ENCODE results near the gene ROBO1. TPM values are rescaled to one million over a fixed set of nuclear protein-coding genes. Genes with fewer than 3 reads are reported as not detected.

The ROBO1 gene
- polyA plus RNA-seq, 1 donor: 16.2 TPM

- Histone ChIP-seq H3K27me3 (ENCODE audit: control insufficient read depth, insufficient read depth, low read length) (no peaks in the 10 kb centered on the region), H3K9me3 (ENCODE audit: control insufficient read depth, low read depth, low read length) (no peaks in the 10 kb centered on the region), H3K4me1 (ENCODE audit: control insufficient read depth, insufficient read depth, low read length) (no peaks in the 10 kb centered on the region)
These were observed 789.8 kb downstream of the ROBO1 start for GRCh38 chr3:78978037-78978436.

GRCh38 chr3:78977073-78977472 lies 790.7 kb downstream of the ROBO1 start:
- Histone ChIP-seq H3K27ac (ENCODE audit: low read length) (no peak overlapping the region), H3K9me3 (ENCODE audit: control insufficient read depth, low read depth, low read length) (no peaks in the 10 kb centered on the region), H3K4me1 (ENCODE audit: control insufficient read depth, insufficient read depth, low read length) (no peaks in the 10 kb centered on the region), H3K4me3 (ENCODE audit: low read length) (no peak overlapping the region), H3K27me3 (ENCODE audit: control insufficient read depth, insufficient read depth, low read length) (no peaks in the 10 kb centered on the region), H3K36me3 (ENCODE audit: control insufficient read depth, insufficient read depth, low read length) (no peaks in the 10 kb centered on the region)
- DNase-seq: no peak

More at GRCh38 chr3:78978037-78978436, 789.8 kb downstream of the ROBO1 start:
- DNase-seq: no peak
- Histone ChIP-seq H3K4me3 (ENCODE audit: low read length) (no peak overlapping the region), H3K36me3 (ENCODE audit: control insufficient read depth, insufficient read depth, low read length) (no peaks in the 10 kb centered on the region), H3K27ac (ENCODE audit: low read length) (no peak overlapping the region)

GRCh38 chr3:78976200-78976599 lies 791.6 kb downstream of the ROBO1 start:
- no CpG with 5 or more reads among the region's 3 CpGs for WGBS (ENCODE audit: insufficient coverage, low lambda C conversion rate)
- Histone ChIP-seq H3K27me3 (ENCODE audit: control insufficient read depth, insufficient read depth, low read length) (no peaks in the 10 kb centered on the region), H3K4me3 (ENCODE audit: low read length) (no peak overlapping the region), H3K9me3 (ENCODE audit: control insufficient read depth, low read depth, low read length) (no peaks in the 10 kb centered on the region), H3K27ac (ENCODE audit: low read length) (no peak overlapping the region), H3K36me3 (ENCODE audit: control insufficient read depth, insufficient read depth, low read length) (no peaks in the 10 kb centered on the region), H3K4me1 (ENCODE audit: control insufficient read depth, insufficient read depth, low read length) (no peaks in the 10 kb centered on the region)
- DNase-seq: no peak

DNA sequence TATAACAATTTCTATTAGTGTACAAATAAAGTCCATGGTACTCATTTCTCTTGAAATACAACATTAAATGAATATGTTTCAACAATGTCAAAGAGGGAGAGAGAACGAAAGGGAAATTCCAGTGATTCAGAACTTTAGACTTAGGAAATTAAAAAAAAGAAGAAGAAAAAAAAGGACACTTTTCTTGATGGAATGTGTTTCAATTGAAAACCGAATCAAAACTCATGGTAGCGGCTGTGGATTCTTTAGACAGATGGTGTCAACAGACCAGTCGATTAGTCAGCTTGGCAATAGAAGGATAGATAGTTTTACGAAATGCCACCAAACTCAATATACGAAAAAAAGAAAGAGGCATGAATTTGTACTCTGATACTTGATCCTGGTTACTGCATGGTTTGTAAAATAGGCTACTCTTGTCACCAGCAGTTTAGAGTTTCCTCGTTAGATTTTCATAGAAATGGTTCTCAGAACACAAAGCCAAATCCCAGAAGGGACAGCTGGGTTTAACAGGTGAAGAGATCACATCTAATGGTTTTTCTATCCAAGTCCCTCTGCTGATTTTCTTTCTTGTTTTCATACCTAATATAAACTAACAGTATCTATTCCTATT lies 793.5 kb downstream of the ROBO1 start:
- Histone ChIP-seq H3K27ac (ENCODE audit: low read length) (no peak overlapping the region), H3K36me3 (ENCODE audit: control insufficient read depth, insufficient read depth, low read length) (no peaks in the 10 kb centered on the region), H3K9me3 (ENCODE audit: control insufficient read depth, low read depth, low read length) (no peaks in the 10 kb centered on the region), H3K4me1 (ENCODE audit: control insufficient read depth, insufficient read depth, low read length) (no peaks in the 10 kb centered on the region), H3K27me3 (ENCODE audit: control insufficient read depth, insufficient read depth, low read length) (no peaks in the 10 kb centered on the region), H3K4me3 (ENCODE audit: low read length) (no peak overlapping the region)
- 93% methylated on average over 3 of the region's 7 CpGs for whole genome bisulfite sequencing (ENCODE audit: insufficient coverage, low lambda C conversion rate)
- no peak for DNase-seq

DNA sequence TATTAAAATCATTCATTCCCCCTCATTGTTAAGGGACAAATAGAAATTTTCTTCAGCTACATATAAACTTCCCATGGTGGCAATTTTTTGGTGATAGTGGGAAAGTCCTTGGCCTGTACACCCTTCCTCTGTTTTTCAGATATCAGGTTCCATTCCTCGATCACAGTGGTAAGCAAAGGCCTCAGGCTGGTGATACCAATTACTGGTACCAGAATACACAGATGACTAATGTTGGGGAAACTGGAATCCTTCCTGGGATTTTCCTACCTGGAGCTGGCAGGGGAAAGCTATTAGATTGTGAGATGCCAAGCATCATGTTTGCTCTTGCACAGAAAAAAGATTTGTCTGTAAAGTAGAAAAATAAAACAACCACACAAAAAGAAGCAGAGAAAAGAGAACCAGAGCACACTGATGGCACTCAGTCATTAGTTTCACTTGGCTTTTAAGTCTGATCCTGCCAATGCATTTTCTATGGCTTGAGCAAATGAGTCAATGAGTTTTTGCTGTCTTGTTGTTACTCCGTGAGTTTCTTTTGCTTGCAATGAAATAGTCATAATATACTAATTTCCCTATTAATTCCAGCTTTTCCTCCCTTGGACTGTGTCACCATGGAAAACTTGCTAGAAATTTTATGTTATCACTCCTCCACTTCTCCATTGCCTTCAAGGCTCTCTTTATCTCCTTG lies 795.0 kb downstream of the ROBO1 start:
- Histone ChIP-seq H3K4me3 (ENCODE audit: low read length) (no peak overlapping the region), H3K27me3 (ENCODE audit: control insufficient read depth, insufficient read depth, low read length) (no peaks in the 10 kb centered on the region), H3K9me3 (ENCODE audit: control insufficient read depth, low read depth, low read length) (no peaks in the 10 kb centered on the region), H3K4me1 (ENCODE audit: control insufficient read depth, insufficient read depth, low read length) (no peaks in the 10 kb centered on the region), H3K27ac (ENCODE audit: low read length) (no peak overlapping the region), H3K36me3 (ENCODE audit: control insufficient read depth, insufficient read depth, low read length) (no peaks in the 10 kb centered on the region)
- 67% methylated on average over 1 of the region's 2 CpGs for WGBS (ENCODE audit: insufficient coverage, low lambda C conversion rate)
- no peak for DNase-seq

DNA sequence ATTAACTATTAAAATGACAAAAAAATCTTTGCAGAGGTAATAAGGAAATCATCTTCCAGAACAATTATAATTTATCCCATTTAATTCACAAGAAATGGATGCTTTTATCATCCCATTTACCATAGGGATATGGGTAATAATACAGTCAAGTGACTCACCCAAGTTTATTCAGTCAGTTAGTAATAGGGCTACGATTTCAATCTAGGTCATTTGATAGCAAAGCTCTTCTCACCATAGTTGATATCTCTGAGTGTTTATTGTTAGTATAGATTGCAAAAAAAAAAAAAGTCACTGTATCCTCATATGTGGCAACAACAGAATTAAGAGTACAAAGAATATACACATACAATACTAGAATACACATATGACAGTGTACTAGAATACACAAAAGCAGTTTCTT lies 797.1 kb downstream of the ROBO1 start:
- Histone ChIP-seq H3K9me3 (ENCODE audit: control insufficient read depth, low read depth, low read length) (no peaks in the 10 kb centered on the region), H3K36me3 (ENCODE audit: control insufficient read depth, insufficient read depth, low read length) (no peaks in the 10 kb centered on the region), H3K27ac (ENCODE audit: low read length) (no peak overlapping the region), H3K27me3 (ENCODE audit: control insufficient read depth, insufficient read depth, low read length) (no peaks in the 10 kb centered on the region), H3K4me3 (ENCODE audit: low read length) (no peak overlapping the region), H3K4me1 (ENCODE audit: control insufficient read depth, insufficient read depth, low read length) (no peaks in the 10 kb centered on the region)
- 60% methylated on average over 1 of the region's 1 CpG for WGBS (ENCODE audit: insufficient coverage, low lambda C conversion rate)
- DNase-seq: no peak

- Histone ChIP-seq H3K4me3 (ENCODE audit: low read length) (no peak overlapping the region), H3K4me1 (ENCODE audit: control insufficient read depth, insufficient read depth, low read length) (no peaks in the 10 kb centered on the region), H3K27me3 (ENCODE audit: control insufficient read depth, insufficient read depth, low read length) (no peaks in the 10 kb centered on the region), H3K9me3 (ENCODE audit: control insufficient read depth, low read depth, low read length) (no peaks in the 10 kb centered on the region), H3K27ac (ENCODE audit: low read length) (no peak overlapping the region), H3K36me3 (ENCODE audit: control insufficient read depth, insufficient read depth, low read length) (no peaks in the 10 kb centered on the region)
- no peak for DNase-seq
- WGBS (ENCODE audit: insufficient coverage, low lambda C conversion rate): no CpG with 5 or more reads among the region's 2 CpGs
These were observed 798.3 kb downstream of the ROBO1 start for GRCh38 chr3:78969483-78969882.

DNA sequence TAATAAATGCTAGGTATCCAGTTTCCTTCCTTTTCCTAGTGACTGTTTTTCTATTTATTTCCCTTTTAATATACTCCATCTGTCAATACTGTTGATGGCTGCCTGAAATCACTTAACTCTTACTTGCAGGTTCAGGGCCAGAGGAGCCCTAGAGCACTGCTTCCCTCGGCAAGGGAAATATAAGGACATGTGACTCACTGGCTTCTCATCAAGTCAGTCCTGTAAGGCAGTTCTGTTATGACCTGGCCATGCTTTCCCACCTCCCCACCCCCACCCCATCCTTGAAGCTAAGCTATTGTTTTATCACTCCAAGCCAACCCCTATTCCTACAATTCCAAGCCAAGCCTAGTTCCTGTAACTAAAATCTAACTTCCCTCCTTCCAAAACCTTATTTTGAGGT lies 800.7 kb downstream of the ROBO1 start:
- no peaks in the 10 kb centered on the region for H3K36me3 ChIP-seq (ENCODE audit: control insufficient read depth, insufficient read depth, low read length)
- no peak for DNase-seq
- no peaks in the 10 kb centered on the region for H3K27me3 ChIP-seq (ENCODE audit: control insufficient read depth, insufficient read depth, low read length)
- H3K9me3 ChIP-seq (ENCODE audit: control insufficient read depth, low read depth, low read length): no peaks in the 10 kb centered on the region
- H3K27ac ChIP-seq (ENCODE audit: low read length): no peak overlapping the region
- WGBS (ENCODE audit: insufficient coverage, low lambda C conversion rate): no CpG with 5 or more reads among the region's 1 CpG
- no peak overlapping the region for H3K4me3 ChIP-seq (ENCODE audit: low read length)
- no peaks in the 10 kb centered on the region for H3K4me1 ChIP-seq (ENCODE audit: control insufficient read depth, insufficient read depth, low read length)

GRCh38 chr3:78963771-78964170 lies 804.0 kb downstream of the ROBO1 start:
- 80% methylated on average over 1 of the region's 5 CpGs for WGBS (ENCODE audit: insufficient coverage, low lambda C conversion rate)
- H3K27me3 ChIP-seq (ENCODE audit: control insufficient read depth, insufficient read depth, low read length): no peaks in the 10 kb centered on the region
- H3K36me3 ChIP-seq (ENCODE audit: control insufficient read depth, insufficient read depth, low read length): no peaks in the 10 kb centered on the region
- H3K4me3 ChIP-seq (ENCODE audit: low read length): no peak overlapping the region
- H3K9me3 ChIP-seq (ENCODE audit: control insufficient read depth, low read depth, low read length): no peaks in the 10 kb centered on the region
- no peaks in the 10 kb centered on the region for H3K4me1 ChIP-seq (ENCODE audit: control insufficient read depth, insufficient read depth, low read length)
- no peak for DNase-seq
- no peak overlapping the region for H3K27ac ChIP-seq (ENCODE audit: low read length)

DNA sequence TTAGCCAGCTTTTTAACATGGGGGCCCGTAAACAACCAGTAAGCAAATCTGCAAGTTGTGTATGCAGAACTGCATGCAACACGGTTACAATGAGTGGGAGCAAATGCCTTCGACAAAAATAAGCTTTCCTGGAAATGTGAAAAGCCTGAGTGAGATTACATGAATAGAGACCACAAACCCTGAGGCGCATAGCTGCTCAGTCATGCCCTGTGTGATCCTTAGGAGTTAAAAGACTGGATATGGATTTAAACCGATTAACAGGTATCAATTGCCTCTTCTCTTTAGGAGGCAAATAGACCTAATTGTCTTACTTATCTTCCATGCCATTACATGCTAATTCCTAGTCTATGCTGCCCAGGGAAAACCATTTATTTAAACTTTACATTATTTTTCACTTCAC lies 810.3 kb downstream of the ROBO1 start:
- H3K4me1 ChIP-seq (ENCODE audit: control insufficient read depth, insufficient read depth, low read length): no peaks in the 10 kb centered on the region
- no peaks in the 10 kb centered on the region for H3K9me3 ChIP-seq (ENCODE audit: control insufficient read depth, low read depth, low read length)
- H3K27me3 ChIP-seq (ENCODE audit: control insufficient read depth, insufficient read depth, low read length): no peaks in the 10 kb centered on the region
- no peak for DNase-seq
- H3K4me3 ChIP-seq (ENCODE audit: low read length): no peak overlapping the region
- H3K36me3 ChIP-seq (ENCODE audit: control insufficient read depth, insufficient read depth, low read length): no peaks in the 10 kb centered on the region
- 80% methylated on average over 1 of the region's 5 CpGs for WGBS (ENCODE audit: insufficient coverage, low lambda C conversion rate)
- no peak overlapping the region for H3K27ac ChIP-seq (ENCODE audit: low read length)

- WGBS (ENCODE audit: insufficient coverage, low lambda C conversion rate): 60% methylated on average over 1 of the region's 4 CpGs
- Histone ChIP-seq H3K27me3 (ENCODE audit: control insufficient read depth, insufficient read depth, low read length) (no peaks in the 10 kb centered on the region), H3K9me3 (ENCODE audit: control insufficient read depth, low read depth, low read length) (no peaks in the 10 kb centered on the region), H3K4me1 (ENCODE audit: control insufficient read depth, insufficient read depth, low read length) (no peaks in the 10 kb centered on the region), H3K27ac (ENCODE audit: low read length) (no peak overlapping the region), H3K36me3 (ENCODE audit: control insufficient read depth, insufficient read depth, low read length) (no peaks in the 10 kb centered on the region), H3K4me3 (ENCODE audit: low read length) (no peak overlapping the region)
- DNase-seq: peak in 1 of 2 donors; percentile 10
These were observed 816.4 kb downstream of the ROBO1 start for GRCh38 chr3:78951342-78951945.
